A673 (cell line): ENCODE data around the gene REG1B. TPM values are rescaled to one million over a fixed set of nuclear protein-coding genes. Genes with fewer than 3 reads are reported as not detected.

ENCODE experiments used
- BruUV-seq: library from RNA; stranded (reverse); fragments of 400-500 nt; replicated peaks from 2 replicates; lab custom pipeline; 2021; lab: Mats Ljungman, UMichigan
- CTCF ChIA-PET: fragments of 300-600 bp; sonication (Branson Sonifier 250); formaldehyde crosslinking; loops from one replicate; lab custom pipeline; 2022; ENCODE audit warnings: antibody characterized with exemption; lab: Charles Lee
- POLR2A ChIA-PET: fragments of 300-600 bp; sonication (Branson Sonifier 250); formaldehyde crosslinking; loops from one replicate; lab custom pipeline; 2022; ENCODE audit warnings: antibody characterized with exemption; ENCODE audit not compliant: low non-redundant PET; lab: Charles Lee
- DNase-seq: peaks from one replicate; pipeline ENCODE4 v3.0.0-alpha.2; 2015; ENCODE audit warnings: low spot score
- H3K27ac ChIP-seq: fragments of 200-600 bp; sonication (generic); 2 replicates; pipeline ENCODE4 v1.5.1; 2016; ENCODE audit warnings: mixed run types, low read depth, mild to moderate bottlenecking, mixed read lengths, antibody characterized with exemption, low read length; ENCODE audit not compliant: poor library complexity, severe bottlenecking
- H3K27me3 ChIP-seq: fragments of 200-600 bp; sonication (generic); replicated peaks from 2 replicates; pipeline ENCODE4 v1.6.1; 2017; ENCODE audit warnings: mixed run types, low read depth, mild to moderate bottlenecking, mixed read lengths, antibody characterized with exemption, low read length; ENCODE audit not compliant: insufficient read depth, poor library complexity
- H3K36me3 ChIP-seq: fragments of 200-600 bp; sonication (generic); 2 replicates; pipeline ENCODE4 v1.6.1; 2016; ENCODE audit warnings: mixed run types, mild to moderate bottlenecking, mixed read lengths, antibody characterized with exemption, low read length; ENCODE audit not compliant: insufficient read depth, poor library complexity, severe bottlenecking
- H3K4me1 ChIP-seq: fragments of 200-600 bp; sonication (generic); 2 replicates; pipeline ENCODE4 v1.6.1; 2017; ENCODE audit warnings: mixed run types, mild to moderate bottlenecking, mixed read lengths, antibody characterized with exemption, low read length; ENCODE audit not compliant: insufficient read depth, poor library complexity, severe bottlenecking
- H3K4me3 ChIP-seq: fragments of 200-600 bp; sonication (generic); 2 replicates; pipeline ENCODE4 v1.5.1; 2016; ENCODE audit warnings: low read depth, mixed run types, mild to moderate bottlenecking, mixed read lengths, low read length; ENCODE audit not compliant: poor library complexity, severe bottlenecking
- H3K9me3 ChIP-seq: fragments of 200-600 bp; sonication (generic); 2 replicates; pipeline ENCODE4 v1.6.1; 2016; ENCODE audit warnings: mixed run types, low read depth, mild to moderate bottlenecking, mixed read lengths, antibody characterized with exemption, low read length; ENCODE audit not compliant: poor library complexity, severe bottlenecking
- EZH2 ChIP-seq: fragments of 200-600 bp; sonication (generic); IDR thresholded peaks from 2 replicates; pipeline ENCODE4 v1.6.1; 2017; ENCODE audit warnings: borderline replicate concordance, low read depth, mild to moderate bottlenecking, mixed read lengths, antibody characterized with exemption, low read length; ENCODE audit not compliant: poor library complexity, severe bottlenecking
- intact Hi-C: fragments of 100-400 bp; cut with micrococcal nuclease; formaldehyde crosslinking; loops from one replicate; pipeline ENCODE4 v1.10.0; 2022; ENCODE audit not compliant: unreplicated experiment
- total RNA-seq: library from RNA; stranded (reverse); gene quantifications from 2 replicates; pipeline ENCODE4 v1.2.3, GENCODE V29; 2021
- TF ChIP-seq, protein P1 (sequence below): fragments of 300-800, 200-600 bp; sonication (generic); conservative IDR thresholded peaks from 2 replicates; pipeline ENCODE4 v1.5.1; 2017; ENCODE audit warnings: low read depth, mild to moderate bottlenecking, antibody characterized with exemption, low read length, moderate library complexity, mixed read lengths

Gene REG1B
- total RNA-seq, 1 experiment from 2014 or later: not detected

DNA sequence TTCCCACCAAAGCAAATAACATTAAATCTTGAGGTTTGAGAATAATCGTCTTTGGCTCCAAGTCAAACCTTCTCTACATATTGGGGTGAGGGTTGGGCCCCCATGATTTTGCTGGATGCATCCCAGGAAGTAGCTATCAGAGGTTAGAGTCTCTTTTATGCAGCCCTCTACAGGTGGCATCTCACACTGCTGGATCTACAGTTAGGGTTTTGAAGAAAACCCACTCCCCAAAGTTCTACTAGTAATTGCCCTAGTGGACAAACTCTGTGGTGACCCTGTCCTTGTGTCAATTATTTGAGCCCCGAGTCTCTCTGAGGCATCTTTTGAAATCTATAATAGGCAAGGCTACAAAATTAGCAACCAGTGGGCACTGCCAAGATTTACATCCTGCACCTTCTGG is 17.5 kb upstream of the REG1B start:
- CTCF ChIA-PET: no interaction called here
- TF ChIP-seq, protein P1, sequence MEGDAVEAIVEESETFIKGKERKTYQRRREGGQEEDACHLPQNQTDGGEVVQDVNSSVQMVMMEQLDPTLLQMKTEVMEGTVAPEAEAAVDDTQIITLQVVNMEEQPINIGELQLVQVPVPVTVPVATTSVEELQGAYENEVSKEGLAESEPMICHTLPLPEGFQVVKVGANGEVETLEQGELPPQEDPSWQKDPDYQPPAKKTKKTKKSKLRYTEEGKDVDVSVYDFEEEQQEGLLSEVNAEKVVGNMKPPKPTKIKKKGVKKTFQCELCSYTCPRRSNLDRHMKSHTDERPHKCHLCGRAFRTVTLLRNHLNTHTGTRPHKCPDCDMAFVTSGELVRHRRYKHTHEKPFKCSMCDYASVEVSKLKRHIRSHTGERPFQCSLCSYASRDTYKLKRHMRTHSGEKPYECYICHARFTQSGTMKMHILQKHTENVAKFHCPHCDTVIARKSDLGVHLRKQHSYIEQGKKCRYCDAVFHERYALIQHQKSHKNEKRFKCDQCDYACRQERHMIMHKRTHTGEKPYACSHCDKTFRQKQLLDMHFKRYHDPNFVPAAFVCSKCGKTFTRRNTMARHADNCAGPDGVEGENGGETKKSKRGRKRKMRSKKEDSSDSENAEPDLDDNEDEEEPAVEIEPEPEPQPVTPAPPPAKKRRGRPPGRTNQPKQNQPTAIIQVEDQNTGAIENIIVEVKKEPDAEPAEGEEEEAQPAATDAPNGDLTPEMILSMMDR: no peak
- no peak for TF ChIP-seq EZH2
- intact Hi-C loops: no loop called here

DNA sequence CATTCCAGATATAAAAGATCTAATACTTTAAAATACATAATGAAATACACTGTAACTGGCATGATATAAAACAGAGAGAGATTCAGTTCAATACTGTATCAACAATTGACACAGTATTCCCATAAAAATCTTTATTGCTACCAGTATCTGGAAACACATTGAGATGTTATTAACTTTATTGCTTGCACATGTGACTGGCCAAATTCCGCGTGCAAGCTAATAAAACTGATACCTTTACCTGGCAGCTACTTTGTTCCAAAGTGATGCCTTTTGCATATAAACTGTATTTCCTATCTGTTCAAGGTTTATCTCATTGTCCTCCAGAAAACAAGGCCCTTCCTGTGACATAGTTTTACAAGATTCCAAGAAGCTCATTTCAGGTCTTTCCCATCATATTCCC is 15.4 kb upstream of the REG1B start:
- ChIA-PET CTCF (no interaction called here), POLR2A (no interaction called here)
- no peak overlapping the region for H3K27ac ChIP-seq
- TF ChIP-seq, protein P1: no peak
- no peak for TF ChIP-seq EZH2
- H3K36me3 ChIP-seq: no peaks in the 10 kb centered on the region
- H3K4me1 ChIP-seq: no peaks in the 10 kb centered on the region
- intact Hi-C loops: no loop called here
- H3K27me3 ChIP-seq: no peaks in the 10 kb centered on the region
- no peak overlapping the region for H3K4me3 ChIP-seq
- H3K9me3 ChIP-seq: peaks cover 4% of the 10 kb centered on the region
- no peak for DNase-seq
- no TSS peak for BruUV-seq

More for the DNA sequence above, 17.5 kb upstream of the REG1B start:
- no peak overlapping the region for H3K4me3 ChIP-seq
- no peaks in the 10 kb centered on the region for H3K4me1 ChIP-seq
- BruUV-seq: no TSS peak
- no peaks in the 10 kb centered on the region for H3K36me3 ChIP-seq
- H3K9me3 ChIP-seq: peaks cover 4% of the 10 kb centered on the region
- DNase-seq: no peak
- H3K27me3 ChIP-seq: no peaks in the 10 kb centered on the region
- H3K27ac ChIP-seq: no peak overlapping the region
- POLR2A ChIA-PET: no interaction called here

- no TSS peak for BruUV-seq
- CTCF ChIA-PET: no interaction called here
- Histone ChIP-seq H3K27ac (no peak overlapping the region), H3K4me1 (no peaks in the 10 kb centered on the region), H3K9me3 (peaks cover 4% of the 10 kb centered on the region), H3K4me3 (no peak overlapping the region), H3K27me3 (no peaks in the 10 kb centered on the region), H3K36me3 (no peaks in the 10 kb centered on the region)
- POLR2A ChIA-PET: no interaction called here
- DNase-seq: no peak
- intact Hi-C loops: no loop called here
- no peak for TF ChIP-seq EZH2
- TF ChIP-seq, protein P1: no peak
Observed at GRCh38 chr2:79101024-79101423, 13.2 kb upstream of the REG1B start.
